Activated naive CD4-positive, alpha-beta T cell (primary cell): ENCODE data around the gene PRKAG2.

ENCODE experiments used
- DNase-seq, 4 experiments: peaks; one replicate each; lab custom pipeline; 2025; lab: John Stamatoyannopoulos, UW

Gene PRKAG2

DNA sequence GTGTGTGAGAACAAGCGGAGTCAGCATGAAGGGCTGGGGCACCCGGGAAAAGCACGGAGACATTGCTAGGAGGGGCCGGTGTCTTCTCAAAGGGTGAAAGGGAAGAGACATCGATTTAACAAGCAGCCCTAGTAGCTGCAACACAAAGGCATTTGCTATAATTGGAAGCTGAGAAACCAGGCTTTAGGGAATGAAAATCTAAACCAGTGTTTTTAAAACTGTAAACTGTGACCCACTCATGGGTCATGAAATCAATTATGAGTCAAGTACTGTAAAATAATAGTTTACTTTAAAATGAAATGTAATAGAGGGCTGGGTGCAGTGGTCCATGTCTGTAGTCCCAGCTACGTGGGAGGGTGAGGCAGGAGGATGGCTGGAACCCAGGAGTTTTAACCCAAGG is 228.5 kb downstream of the PRKAG2 start:
- DNase-seq: no peak

- no peak for DNase-seq
Measured at GRCh38 chr7:151647874-151648273, 229.0 kb downstream of the PRKAG2 start.

DNA sequence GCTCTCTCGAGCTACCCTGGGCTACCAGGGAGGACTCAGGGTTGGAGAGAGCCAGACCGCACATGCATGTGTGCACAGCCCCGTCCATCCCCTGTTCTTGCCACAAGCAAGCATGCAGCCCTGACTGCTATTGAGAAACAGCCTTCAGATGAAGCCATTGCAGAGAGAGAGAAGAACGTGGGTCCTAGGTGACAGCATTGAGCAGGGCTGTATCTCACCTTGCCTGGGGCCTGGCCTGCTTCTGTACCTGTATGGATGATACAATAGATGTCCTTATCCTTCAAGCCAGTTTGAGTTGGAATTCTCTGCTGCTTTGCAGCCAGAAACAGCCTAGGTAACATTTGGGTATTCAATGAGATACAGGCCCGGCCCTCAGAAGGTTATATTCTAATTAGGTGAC is 229.9 kb downstream of the PRKAG2 start:
- no peak for DNase-seq

DNA sequence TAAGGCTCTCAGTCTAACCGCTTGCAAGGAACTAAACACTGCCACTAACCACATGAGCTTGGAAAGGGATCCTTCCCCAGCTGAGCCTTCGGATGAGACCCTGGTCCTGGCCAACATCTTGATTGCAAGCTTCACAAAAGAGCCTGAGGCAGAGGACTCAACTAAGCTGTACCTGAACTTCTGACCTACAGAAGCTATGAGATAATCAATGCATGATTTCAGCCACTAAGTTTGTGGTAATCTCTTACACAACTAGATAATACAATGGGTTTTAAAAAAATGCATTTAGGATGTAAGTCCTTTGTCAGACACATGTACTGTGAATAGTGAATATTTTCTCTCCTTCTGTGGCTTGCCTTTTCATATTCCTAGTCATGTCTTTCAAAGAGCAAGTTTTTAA is 231.6 kb downstream of the PRKAG2 start:
- DNase-seq: no peak

DNA sequence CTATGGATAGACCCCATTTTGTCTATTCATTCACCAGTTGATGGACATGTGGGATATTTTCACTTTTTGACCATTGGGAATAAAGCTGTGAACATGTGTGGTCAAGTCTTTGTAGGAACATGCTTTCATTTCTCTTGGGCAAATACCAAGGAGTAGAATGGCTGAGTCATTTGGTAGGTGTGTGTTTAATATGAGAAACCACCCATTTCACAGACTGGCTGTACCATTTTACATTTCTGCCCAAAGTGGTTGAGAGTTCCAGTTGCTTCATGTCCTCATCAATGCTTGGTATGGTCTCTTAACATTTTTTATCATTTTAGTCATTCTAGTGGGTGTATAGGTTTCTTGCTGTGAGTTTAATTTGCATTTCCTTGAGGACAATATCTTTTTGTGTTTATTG is 232.4 kb downstream of the PRKAG2 start:
- no peak for DNase-seq

DNA sequence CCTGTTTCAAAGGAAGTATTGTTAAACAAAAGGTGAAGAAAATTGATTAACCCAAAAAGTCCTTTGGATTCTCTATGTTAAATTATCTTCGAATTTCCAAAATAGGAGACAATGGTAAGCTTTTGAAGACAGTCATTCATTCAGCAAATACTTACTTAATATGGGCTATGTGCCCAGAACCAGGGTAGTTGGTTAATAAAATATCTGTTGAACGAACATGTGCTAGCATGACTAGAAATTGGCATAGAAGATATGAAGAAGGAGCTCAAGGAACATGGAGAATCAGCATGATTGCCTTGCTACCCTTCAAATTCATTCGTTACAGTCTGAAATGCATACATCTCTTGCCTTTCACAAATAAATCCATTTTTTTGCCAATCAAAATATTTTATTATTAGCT is 234.2 kb downstream of the PRKAG2 start:
- DNase-seq: no peak

- no peak for DNase-seq
Measured at GRCh38 chr7:151641587-151641986, 235.3 kb downstream of the PRKAG2 start.

DNA sequence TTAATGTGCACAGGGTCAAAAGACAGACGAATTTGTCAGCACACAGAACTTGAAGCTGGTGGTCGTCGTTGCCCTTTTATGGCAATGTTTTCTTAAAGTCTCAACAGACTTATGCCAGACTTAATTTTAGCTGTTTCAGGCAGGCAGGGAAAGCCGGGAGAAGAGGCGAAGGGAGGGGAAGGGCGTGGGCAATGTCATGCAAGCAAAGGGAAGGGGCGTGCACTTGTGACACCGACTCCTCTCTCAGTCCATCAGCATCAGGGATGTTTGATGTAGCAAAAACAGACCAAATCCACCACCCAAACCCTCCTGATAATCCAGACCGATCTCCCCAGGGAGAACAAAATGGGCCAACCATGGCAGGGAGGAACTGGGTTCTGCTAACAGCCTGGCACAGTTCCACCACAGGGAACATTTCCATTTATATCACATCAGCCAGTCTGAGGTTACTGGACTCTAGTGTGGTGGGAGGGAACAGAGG is 239.1 kb downstream of the PRKAG2 start:
- DNase-seq: no peak

- no peak for DNase-seq
Measured at GRCh38 chr7:151634643-151635042, 242.3 kb downstream of the PRKAG2 start.

- DNase-seq: no peak
Measured at GRCh38 chr7:151633516-151633812, 243.5 kb downstream of the PRKAG2 start.

GRCh38 chr7:151632750-151633515 is 244.0 kb downstream of the PRKAG2 start:
- DNase-seq: peak in 3 of 4 experiments; percentile 25 to 39 (median 36)

DNA sequence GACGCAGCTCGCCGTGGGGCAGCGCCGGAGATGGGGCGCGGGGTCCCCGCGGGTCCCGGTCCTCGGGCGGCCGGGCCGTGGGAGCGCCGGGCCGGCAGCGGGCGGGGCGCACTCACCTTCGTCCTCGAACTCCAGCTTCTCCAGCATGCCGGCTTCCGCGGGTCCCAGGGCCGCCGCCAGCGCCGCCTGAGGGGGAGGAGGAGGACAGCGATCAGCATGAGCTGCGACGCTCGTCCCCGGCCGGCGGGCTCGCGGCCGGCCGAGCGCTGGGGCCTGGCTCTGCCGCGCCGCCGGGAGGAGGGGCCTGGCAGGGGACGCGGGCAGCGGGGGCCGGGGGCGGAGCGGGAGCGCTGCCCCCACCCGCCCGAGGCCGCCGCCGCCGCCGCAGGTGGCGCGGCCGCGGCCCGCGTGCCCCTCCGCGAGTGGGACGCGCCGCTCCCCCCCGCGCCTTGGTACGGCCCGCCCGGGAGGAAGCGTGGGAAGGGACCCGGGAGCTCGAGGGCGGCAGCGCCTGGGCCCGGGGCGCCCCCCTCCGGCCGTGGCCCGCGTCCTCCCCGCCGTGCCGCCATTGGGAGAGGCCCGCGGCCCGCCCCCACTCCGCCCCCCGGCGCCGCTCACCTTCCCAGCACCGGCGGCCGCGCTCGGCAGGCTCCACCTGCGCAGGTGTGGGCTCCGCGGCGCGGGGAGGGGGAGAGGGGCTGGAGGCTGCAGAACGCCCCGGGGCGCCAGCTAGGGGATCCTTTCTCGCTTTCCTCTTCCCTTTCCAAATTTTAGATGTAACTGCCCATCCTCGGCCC is 244.8 kb downstream of the PRKAG2 start:
- DNase-seq: peak; percentile 50 to 90 (median 67)

- peak in 1 of 4 experiments; percentile 22 for DNase-seq
Measured at GRCh38 chr7:151631570-151631952, 245.4 kb downstream of the PRKAG2 start.

GRCh38 chr7:151630851-151631569 is 245.9 kb downstream of the PRKAG2 start:
- DNase-seq: no peak

DNA sequence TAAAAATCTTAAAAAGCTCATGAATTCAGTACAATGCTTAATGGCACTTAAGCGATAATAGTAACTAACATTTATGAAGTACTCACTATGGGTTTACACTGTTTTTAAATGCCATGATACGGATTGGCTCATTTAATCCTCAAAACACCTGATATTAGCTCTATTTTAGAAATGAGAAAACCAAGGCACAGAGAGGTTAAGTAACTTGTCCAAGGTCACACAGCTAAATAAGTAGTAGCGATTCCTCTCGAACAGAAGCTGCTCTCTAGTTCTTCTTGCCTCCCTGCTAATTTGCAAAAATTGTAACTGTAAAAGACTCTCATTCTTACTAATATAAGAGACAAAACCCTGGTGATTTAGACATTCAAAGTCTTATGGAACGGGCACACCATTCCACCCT is 246.6 kb downstream of the PRKAG2 start:
- DNase-seq: no peak

GRCh38 chr7:151629713-151630272 is 247.1 kb downstream of the PRKAG2 start:
- DNase-seq: no peak

GRCh38 chr7:151628846-151629604 is 247.9 kb downstream of the PRKAG2 start:
- no peak for DNase-seq

DNA sequence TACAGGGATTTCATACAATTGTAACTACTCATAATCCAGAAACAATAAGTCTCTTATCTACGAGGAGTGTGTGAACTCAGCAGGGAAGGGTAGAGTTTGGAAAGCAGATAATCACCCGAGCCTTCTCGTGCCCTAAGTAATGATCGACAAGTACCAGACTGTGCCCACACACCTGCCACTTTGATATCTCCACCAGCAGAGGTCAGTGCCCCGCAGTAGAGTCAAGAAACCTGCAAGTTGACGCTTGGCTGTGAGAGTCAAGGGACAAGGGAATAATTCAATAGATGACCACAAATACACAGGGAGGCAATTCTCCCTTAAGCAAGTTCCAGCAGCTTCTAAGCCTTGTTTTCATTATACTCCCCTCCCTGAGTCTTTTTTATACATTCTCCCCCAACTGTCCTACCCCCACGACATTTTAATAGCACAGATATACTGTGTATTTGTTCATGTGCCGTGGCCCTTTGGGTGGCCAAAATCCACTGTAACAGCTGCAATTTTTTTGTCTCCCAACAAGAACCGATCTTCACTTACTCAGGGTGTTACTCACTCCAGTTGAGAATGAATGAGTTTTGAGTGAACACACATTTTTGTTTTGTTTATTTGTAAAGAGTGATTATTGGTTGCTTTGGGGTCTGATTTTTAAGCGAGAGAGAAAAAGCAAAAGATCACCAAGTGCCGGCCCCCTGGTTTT is 250.3 kb downstream of the PRKAG2 start:
- DNase-seq: no peak

- no peak for DNase-seq
Measured at GRCh38 chr7:151625606-151626005, 251.3 kb downstream of the PRKAG2 start.

DNA sequence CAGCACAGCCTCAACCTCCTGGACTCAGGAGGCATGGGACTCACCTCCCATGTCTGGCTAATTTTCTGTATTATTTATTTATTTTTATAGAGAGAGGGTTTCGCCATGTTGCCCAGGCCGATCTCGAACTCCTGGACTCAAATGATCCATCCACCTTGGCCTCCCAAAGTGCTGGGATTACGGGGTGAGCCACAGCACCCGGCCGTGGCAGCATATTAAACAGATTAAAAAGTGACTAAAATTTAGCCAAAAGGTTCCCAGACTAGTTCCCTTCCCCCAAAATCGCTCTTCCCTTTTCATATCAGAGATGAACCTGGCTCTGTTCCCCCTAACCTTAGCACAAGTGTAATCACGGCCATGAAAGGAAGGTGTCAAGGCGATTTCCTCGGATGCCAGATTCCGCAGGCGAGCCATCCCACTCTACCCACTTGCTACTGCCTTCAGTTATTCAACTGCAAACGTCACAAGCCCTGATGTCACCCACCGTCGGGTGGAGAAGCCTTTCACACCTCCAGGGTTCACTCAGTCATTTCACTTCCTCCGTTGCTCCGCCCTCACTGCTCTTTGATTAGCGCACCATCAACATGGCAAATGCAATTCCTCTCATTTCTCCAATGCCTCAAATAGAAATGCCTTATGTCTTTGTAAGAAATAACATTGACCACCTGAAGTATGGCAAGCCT is 252.5 kb downstream of the PRKAG2 start:
- no peak for DNase-seq
